Esophagus (tissue), 2 donors: ENCODE measurements around the gene NAGPA. TPM values are rescaled to one million over a fixed set of nuclear protein-coding genes. Genes with fewer than 3 reads are reported as not detected.
"Not testable (repeated sequence)": the region's sequence is repeated elsewhere in the genome, so short reads cannot be mapped to it uniquely, and the experiment has no call there.

Source experiments
- H3K27ac ChIP-seq, 2 donors: one replicate each; pipeline ENCODE4 v1.5.1; 2013; ENCODE audit warnings: low read depth in 2 of 2, mild to moderate bottlenecking in 2 of 2, inconsistent platforms in 1 of 2, low read length in 1 of 2, moderate library complexity in 1 of 2
- H3K27me3 ChIP-seq, 2 donors: one replicate each; pipeline ENCODE4 v1.6.1; 2013; ENCODE audit warnings: low read length in 2 of 2, control low read depth in 1 of 2, mild to moderate bottlenecking in 1 of 2; ENCODE audit not compliant: insufficient read depth in 2 of 2, control insufficient read depth in 1 of 2
- H3K36me3 ChIP-seq, 2 donors: one replicate each; pipeline ENCODE4 v1.6.1; 2013; ENCODE audit warnings: low read length in 1 of 2; ENCODE audit not compliant: control insufficient read depth in 2 of 2, insufficient read depth in 2 of 2
- H3K4me1 ChIP-seq, 2 donors: one replicate each; pipeline ENCODE4 v1.6.1; 2013; ENCODE audit warnings: low read length in 1 of 2; ENCODE audit not compliant: control insufficient read depth in 2 of 2, insufficient read depth in 2 of 2
- H3K4me3 ChIP-seq, 2 donors: one replicate each; pipeline ENCODE4 v1.5.1; 2013; ENCODE audit warnings: low read length in 2 of 2, mild to moderate bottlenecking in 2 of 2, low read depth in 1 of 2, moderate library complexity in 1 of 2
- H3K9me3 ChIP-seq, 2 donors: one replicate each; pipeline ENCODE4 v1.6.1; 2013; ENCODE audit warnings: mild to moderate bottlenecking in 2 of 2, low read depth in 1 of 2, low read length in 1 of 2, moderate library complexity in 1 of 2; ENCODE audit not compliant: control insufficient read depth in 2 of 2, insufficient read depth in 1 of 2
- WGBS, 2 donors: extraction: QIAGEN DNeasy Blood & Tissue Kit; methylation state at CpG; one replicate each; pipeline ENCODE4 v1.1.7; 2013; 5-methylcytosine and 5-hydroxymethylcytosine counted together
- polyA plus RNA-seq, 2 donors: library from polyadenylated mRNA; stranded (reverse); fragments of 200-250 nt; gene quantifications; one replicate each; pipeline ENCODE4 v1.2.3, GENCODE V29; 2013
- donor health status: healthy with polysubstance abuse.
- donor health status: Bipolar disorder and iron deficiency.

Gene NAGPA, protein sequence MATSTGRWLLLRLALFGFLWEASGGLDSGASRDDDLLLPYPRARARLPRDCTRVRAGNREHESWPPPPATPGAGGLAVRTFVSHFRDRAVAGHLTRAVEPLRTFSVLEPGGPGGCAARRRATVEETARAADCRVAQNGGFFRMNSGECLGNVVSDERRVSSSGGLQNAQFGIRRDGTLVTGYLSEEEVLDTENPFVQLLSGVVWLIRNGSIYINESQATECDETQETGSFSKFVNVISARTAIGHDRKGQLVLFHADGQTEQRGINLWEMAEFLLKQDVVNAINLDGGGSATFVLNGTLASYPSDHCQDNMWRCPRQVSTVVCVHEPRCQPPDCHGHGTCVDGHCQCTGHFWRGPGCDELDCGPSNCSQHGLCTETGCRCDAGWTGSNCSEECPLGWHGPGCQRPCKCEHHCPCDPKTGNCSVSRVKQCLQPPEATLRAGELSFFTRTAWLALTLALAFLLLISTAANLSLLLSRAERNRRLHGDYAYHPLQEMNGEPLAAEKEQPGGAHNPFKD
- 1 to 10 TPM; 5.5 to 9.6 TPM for polyA plus RNA-seq

DNA sequence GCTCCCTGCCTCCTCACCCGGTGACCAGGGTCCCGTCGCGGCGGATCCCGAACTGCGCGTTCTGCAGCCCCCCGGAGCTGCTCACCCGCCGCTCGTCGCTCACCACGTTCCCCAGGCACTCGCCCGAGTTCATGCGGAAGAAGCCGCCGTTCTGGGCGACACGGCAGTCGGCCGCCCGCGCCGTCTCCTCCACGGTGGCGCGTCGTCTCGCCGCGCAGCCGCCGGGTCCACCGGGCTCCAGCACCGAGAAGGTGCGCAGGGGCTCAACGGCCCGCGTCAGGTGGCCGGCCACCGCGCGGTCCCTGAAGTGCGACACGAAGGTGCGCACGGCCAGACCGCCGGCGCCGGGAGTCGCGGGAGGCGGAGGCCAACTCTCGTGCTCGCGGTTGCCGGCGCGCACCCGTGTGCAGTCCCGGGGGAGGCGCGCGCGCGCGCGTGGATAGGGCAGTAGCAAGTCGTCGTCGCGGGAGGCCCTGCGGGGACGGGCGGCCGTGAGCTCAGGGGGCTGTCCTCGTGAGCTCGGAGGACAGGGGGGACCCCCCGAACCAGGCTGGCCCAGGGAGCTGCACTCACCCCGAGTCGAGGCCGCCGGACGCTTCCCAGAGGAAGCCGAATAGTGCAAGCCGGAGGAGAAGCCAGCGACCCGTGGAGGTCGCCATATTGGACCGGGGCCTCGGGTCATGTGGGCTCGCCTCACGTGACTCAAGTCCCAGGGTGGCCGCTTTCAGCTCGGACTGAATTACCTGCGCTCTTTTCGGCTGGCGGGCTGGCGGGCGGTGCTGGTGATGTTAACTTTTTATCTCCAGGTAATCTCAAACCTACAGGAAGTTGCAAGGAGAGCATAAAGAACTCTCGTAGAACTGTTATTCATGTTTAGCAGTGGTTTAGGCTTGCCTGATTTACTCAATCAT, at the start of gene NAGPA:
Gene NAGPA (minus strand): TSS at position 680 of the 911 bp plus-strand sequence. CDS start 21 bp downstream, at position 659.
- Histone ChIP-seq H3K4me1 (peaks cover 0 to 3% of the 10 kb centered on the region in 2 donors), H3K27ac (peak within 1 kb of the TSS; percentile 57 to 78)
- WGBS, 2 donors = 0 to 1% methylated on average over 87 to 104 of the region's 104 CpGs

DNA sequence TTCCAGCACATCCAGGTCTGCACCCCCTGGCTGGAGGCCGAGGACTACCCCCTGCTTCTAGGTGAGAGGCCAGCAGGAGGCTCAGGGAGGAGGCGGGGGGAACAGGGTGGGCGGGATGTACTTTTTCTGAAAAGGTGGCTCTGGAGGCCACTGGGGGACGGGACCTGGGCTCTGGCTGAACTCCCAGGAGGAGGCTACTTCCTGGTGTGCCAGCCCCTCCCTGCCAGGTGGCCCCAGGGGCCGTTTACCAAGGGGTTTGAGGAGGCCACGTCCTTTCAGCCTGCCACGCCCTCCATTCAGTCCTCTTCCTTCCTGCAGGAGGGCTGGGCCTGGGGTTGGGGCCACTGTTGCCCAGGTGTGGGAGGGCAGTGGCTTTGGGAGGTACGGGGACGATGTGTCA, 47.3 kb upstream of the NAGPA start:
- not testable (repeated sequence) for H3K36me3 ChIP-seq, H3K4me1 ChIP-seq, H3K27me3 ChIP-seq, H3K4me3 ChIP-seq, H3K27ac ChIP-seq, H3K9me3 ChIP-seq
- WGBS, 2 donors = 59 to 61% methylated on average over 9 of the region's 9 CpGs

More for the DNA sequence above, at the start of gene NAGPA:
- H3K4me3 ChIP-seq = peak within 1 kb of the TSS; percentile 70 to 93
- no peaks in the 10 kb centered on the region for H3K27me3 ChIP-seq
- H3K36me3 ChIP-seq = peaks cover 0 to 10% of the 10 kb centered on the region in 2 donors
- no peaks in the 10 kb centered on the region for H3K9me3 ChIP-seq

DNA sequence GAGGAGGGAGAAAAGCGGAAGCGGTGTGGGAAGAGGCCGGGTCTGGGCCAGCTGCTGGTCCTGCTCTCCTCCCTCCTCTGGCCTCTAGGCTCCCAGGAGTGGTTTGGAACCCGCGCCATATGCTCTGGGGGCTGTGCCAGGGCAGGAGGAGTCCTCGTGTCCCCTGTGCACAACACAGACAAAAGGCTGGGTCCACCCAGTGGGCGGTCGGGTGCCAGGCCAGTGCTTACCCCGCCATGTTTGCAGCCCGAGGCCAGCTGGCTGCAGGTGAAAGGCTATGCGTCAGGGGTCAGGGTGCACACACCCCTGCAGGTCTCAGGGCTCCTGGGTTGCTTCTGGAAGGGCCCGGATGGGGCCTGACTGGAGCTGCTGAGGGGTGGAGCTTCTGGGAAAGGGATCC, 46.7 kb upstream of the NAGPA start:
- peaks cover 0 to 13% of the 10 kb centered on the region in 2 donors for H3K36me3 ChIP-seq
- H3K27ac ChIP-seq, H3K4me3 ChIP-seq, H3K9me3 ChIP-seq, H3K27me3 ChIP-seq, H3K4me1 ChIP-seq: not testable (repeated sequence)
- 68 to 70% methylated on average over 12 of the region's 12 CpGs for WGBS, 2 donors

DNA sequence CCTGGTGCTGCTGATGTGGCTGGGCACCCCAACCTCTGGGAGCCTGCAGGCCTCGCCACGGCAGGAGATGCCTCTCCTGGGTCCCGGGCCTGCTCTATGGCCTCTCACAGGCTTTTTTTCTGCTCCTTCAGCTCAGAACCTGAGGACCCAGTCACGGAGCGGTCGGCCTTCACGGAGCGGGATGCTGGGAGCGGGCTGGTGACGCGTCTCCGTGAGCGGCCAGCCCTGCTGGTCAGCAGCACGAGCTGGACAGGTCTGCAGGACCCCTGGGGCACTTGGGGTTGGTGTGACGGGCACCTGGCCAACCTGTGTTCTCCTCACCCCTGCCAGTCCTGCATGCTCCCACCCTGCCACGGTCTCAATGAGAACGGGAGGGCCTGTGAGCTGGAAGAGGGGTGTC, 44.9 kb upstream of the NAGPA start:
- no peak overlapping the region for H3K27ac ChIP-seq
- no peaks in the 10 kb centered on the region for H3K4me1 ChIP-seq
- H3K36me3 ChIP-seq = peaks cover 3 to 16% of the 10 kb centered on the region in 2 donors
- H3K9me3 ChIP-seq = no peaks in the 10 kb centered on the region
- H3K4me3 ChIP-seq = no peak overlapping the region
- 92 to 95% methylated on average over 17 of the region's 17 CpGs for WGBS, 2 donors
- no peaks in the 10 kb centered on the region for H3K27me3 ChIP-seq

DNA sequence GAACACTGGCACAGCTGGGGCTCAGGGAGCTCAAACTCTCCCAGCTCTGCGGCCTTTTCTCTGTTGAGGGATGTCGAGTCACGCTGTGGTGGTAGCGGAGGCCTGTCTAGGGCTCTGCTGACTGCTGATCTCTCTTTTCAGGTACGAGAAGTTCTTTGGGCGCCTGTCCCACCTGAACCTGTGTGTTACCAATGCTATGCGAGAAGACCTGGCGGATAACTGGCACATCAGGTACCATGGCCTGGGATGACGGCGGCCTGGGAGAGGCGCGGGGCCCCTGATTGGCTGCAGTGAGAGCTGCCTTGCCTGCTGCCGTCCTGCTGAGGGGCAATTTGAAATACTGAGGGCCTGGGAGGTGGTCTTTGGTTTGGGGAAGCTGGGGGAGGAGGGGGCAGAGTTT, 43.6 kb upstream of the NAGPA start:
- Histone ChIP-seq H3K4me3 (no peak overlapping the region), H3K36me3 (peaks cover 3 to 16% of the 10 kb centered on the region in 2 donors), H3K9me3 (no peaks in the 10 kb centered on the region), H3K27ac (no peak overlapping the region), H3K27me3 (no peaks in the 10 kb centered on the region), H3K4me1 (peaks cover 0 to under 1% of the 10 kb centered on the region in 2 donors)
- 96 to 97% methylated on average over 13 of the region's 13 CpGs for WGBS, 2 donors

DNA sequence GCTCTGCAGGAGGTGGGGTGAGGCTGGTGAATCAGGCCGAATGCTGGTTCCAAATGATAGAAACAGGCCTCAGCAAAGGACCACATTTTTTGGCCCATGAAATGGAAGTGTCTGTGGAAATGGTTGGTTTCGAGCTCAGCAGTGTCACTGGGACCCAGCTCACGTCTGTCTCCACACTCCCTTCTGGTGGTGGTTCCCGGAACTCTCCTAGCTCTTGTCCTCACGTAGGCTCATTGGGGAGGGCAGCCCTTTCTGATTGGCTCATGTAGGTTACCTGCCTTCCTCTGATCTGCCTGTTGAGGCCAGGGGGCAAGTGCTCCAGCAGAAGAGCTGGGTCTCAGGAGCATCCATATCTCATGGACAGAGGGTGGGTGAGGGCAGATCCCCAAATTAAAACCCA, 41.9 kb upstream of the NAGPA start:
- Histone ChIP-seq H3K36me3 (peaks cover 3 to 16% of the 10 kb centered on the region in 2 donors), H3K27ac (no peak overlapping the region), H3K4me3 (no peak overlapping the region), H3K9me3 (no peaks in the 10 kb centered on the region), H3K4me1 (peaks cover 0 to 3% of the 10 kb centered on the region in 2 donors), H3K27me3 (no peaks in the 10 kb centered on the region)
- 76 to 78% methylated on average over 5 of the region's 5 CpGs for WGBS, 2 donors

DNA sequence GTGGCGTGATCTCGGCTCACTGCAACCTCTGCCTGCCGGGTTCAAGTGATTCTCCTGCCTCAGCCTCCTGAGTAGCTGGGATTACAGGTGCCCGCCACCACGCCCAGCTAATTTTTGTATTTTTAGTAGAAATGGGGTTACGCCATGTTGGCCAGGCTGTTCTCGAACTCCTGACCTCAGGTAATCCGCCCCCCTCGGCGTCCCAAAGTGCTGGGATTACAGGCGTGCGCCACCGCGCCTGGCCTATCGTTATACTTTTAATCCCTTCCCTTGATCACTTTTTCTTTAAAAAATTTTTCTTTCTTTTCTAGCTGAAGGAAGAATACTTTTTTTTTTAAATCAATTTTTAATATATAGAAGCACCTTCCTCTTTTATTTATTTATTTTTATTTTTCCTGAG, 40.0 kb upstream of the NAGPA start:
- H3K4me1 ChIP-seq, H3K9me3 ChIP-seq, H3K27me3 ChIP-seq, H3K4me3 ChIP-seq, H3K27ac ChIP-seq: not testable (repeated sequence)
- 95 to 96% methylated on average over 15 of the region's 15 CpGs for WGBS, 2 donors
- H3K36me3 ChIP-seq = peaks cover 3 to 16% of the 10 kb centered on the region in 2 donors

DNA sequence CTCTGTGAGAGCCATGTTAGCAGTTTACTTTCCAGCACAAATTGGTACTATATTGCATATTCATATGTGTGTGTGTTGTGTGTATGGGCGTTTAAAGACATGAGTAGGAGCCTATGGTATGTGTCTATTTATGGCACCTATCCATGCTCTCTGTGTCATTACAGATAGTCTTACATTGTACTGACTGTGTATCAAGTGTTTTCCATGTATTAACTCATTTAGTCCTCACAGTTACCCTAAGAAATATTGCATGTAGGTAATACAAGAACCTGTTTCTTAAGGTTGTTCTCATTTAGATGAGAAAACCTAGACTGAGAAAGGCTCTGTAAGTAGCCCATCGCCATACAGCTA, 39.5 kb upstream of the NAGPA start:
- Histone ChIP-seq H3K4me1 (peaks cover 0 to 3% of the 10 kb centered on the region in 2 donors), H3K27ac (no peak overlapping the region), H3K27me3 (no peaks in the 10 kb centered on the region), H3K9me3 (no peaks in the 10 kb centered on the region), H3K36me3 (peaks cover 3 to 16% of the 10 kb centered on the region in 2 donors), H3K4me3 (no peak overlapping the region)
- 74 to 75% methylated on average over 2 of the region's 2 CpGs for WGBS, 2 donors

DNA sequence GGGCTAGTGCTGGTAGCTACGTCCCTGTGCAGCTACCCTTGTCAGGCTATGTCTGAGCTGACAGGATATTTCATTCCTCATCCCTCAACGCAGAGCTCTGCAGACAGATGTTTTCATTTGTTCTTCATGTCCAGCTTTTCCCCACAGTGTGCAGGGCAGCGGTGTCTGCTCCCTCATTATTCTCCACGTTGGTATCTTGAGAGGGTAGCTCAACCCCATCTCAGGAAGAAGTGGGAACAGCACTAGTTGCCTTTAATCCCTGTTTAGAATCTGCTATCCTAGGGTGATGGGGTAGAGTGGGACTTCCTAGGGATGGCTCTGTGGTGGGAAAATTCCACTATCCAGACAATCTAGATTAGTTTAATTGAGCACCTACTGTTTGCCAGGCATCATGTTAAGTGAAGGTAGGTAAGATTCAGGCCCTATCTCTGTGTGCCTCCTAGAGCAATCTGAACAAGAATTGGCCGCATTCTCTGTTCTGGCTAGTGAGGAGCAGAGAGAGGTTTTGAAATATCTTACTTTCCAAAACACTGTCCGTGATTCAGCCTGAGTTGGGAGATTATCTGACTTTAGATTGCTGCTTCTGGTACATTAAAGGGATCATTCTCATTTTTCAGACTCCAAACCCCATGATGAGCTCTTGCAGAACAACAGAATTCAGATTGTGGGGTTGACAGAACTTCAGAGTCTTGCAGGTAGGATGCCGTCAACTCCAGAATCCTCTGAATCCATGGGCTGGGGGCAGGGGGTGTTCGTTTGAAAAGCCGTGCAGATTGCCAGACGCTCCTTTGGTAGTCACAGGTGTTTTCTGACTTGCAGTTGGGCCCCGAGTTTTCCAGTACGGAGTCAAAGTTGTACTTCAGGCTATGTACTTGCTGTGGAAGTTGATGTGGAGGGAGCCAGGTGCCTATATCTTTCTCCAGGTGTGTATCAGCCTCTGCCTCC, 38.9 kb upstream of the NAGPA start:
- Histone ChIP-seq H3K9me3 (no peaks in the 10 kb centered on the region), H3K4me3 (peak overlapping the region; percentile 81 to 84), H3K4me1 (peaks cover 0 to 3% of the 10 kb centered on the region in 2 donors), H3K36me3 (peaks cover 3 to 16% of the 10 kb centered on the region in 2 donors), H3K27ac (peak overlapping the region; percentile 16 to 65), H3K27me3 (no peaks in the 10 kb centered on the region)
- 55 to 60% methylated on average over 12 of the region's 12 CpGs for WGBS, 2 donors
